Ectodermal cell (in vitro differentiated cells): Measurements from ENCODE around the gene PKN3.

Source experiments
- H3K27ac ChIP-seq: 2 replicates; pipeline ENCODE4 v1.7.0; 2013; ENCODE audit warnings: mild to moderate bottlenecking, low read depth, low read length; ENCODE audit not compliant: insufficient read depth, poor library complexity, severe bottlenecking
- H3K27me3 ChIP-seq: 2 replicates; pipeline ENCODE4 v1.7.0; 2013; ENCODE audit warnings: mild to moderate bottlenecking, low read length; ENCODE audit not compliant: insufficient read depth, control insufficient read depth, poor library complexity, severe bottlenecking
- H3K36me3 ChIP-seq: one replicate; pipeline ENCODE4 v1.7.0; 2013; ENCODE audit warnings: low read length; ENCODE audit not compliant: control insufficient read depth, insufficient read depth
- H3K4me1 ChIP-seq: one replicate; pipeline ENCODE4 v1.7.0; 2013; ENCODE audit warnings: low read length; ENCODE audit not compliant: control insufficient read depth, insufficient read depth
- H3K4me3 ChIP-seq: 2 replicates; pipeline ENCODE4 v1.7.0; 2013; ENCODE audit warnings: low read depth, low read length, control low read depth; ENCODE audit not compliant: insufficient read depth
- H3K9me3 ChIP-seq: 2 replicates; pipeline ENCODE4 v1.7.0; 2013; ENCODE audit warnings: mild to moderate bottlenecking, low read length, moderate library complexity; ENCODE audit not compliant: control insufficient read depth
- WGBS, 2 experiments: methylation state at CpG; one replicate each; pipeline ENCODE4 v1.1.7; 2013; ENCODE audit warnings: missing lambda C conversion rate in 2 of 2; 5-methylcytosine and 5-hydroxymethylcytosine counted together

Gene PKN3

DNA sequence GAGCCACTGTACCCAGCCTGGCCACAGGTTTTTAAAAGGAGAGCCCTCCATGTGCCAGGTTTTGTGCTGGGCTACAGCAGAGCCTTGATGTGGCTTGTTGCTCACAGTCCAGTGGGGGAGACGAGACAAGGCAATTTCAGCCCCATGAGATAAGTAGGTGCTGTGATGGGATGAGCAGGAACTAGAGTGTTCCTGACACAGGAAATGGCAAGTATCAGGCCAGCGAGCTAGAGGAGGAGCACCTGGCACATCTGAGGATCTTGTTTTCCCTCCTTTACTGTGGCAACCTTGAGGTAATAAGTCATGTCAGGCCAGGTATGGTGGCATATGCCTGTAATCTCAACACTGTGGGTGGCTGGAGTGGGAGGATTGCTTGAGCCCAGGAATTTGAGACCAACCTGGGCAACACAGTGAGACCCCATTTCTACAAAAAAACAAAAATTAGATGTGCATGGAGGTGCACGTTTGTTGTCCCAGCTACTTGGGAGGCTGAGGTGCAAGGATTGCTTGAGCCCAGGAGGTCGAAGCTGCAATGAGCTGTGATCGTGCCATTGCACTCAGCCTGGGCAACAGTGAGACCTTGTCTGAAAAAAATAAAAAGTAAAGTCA lies 25.4 kb downstream of the PKN3 start:
- Histone ChIP-seq H3K4me3 (no peak overlapping the region), H3K27ac (no peak overlapping the region), H3K4me1 (peaks cover 7% of the 10 kb centered on the region), H3K27me3 (no peaks in the 10 kb centered on the region), H3K36me3 (no peaks in the 10 kb centered on the region), H3K9me3 (no peaks in the 10 kb centered on the region)
- 93 to 94% methylated on average over 5 of the region's 5 CpGs for WGBS, 2 experiments

DNA sequence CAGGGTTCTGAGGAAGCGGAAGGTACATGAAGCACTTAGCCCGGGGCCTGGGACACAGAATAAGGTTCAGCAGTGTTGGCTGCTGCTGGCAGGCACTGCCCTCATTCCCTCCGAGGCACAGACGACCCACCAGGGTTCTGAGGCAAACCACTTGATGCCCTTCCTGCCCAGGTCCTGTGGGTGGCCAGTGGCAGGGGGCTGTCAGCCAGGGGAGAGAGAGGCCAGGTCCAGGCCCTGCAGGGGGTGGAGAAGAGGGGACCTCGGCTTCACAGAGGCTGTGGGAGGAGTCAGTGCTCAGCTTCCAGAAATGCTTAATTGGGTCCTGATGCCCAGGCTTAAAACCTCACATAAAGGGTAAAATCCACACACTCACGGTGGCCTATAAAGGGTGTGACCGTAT lies 26.0 kb downstream of the PKN3 start:
- Histone ChIP-seq H3K4me3 (no peak overlapping the region), H3K4me1 (peaks cover 2% of the 10 kb centered on the region), H3K36me3 (no peaks in the 10 kb centered on the region), H3K27me3 (no peaks in the 10 kb centered on the region), H3K9me3 (no peaks in the 10 kb centered on the region), H3K27ac (no peak overlapping the region)
- 86 to 87% methylated on average over 7 of the region's 7 CpGs for WGBS, 2 experiments

DNA sequence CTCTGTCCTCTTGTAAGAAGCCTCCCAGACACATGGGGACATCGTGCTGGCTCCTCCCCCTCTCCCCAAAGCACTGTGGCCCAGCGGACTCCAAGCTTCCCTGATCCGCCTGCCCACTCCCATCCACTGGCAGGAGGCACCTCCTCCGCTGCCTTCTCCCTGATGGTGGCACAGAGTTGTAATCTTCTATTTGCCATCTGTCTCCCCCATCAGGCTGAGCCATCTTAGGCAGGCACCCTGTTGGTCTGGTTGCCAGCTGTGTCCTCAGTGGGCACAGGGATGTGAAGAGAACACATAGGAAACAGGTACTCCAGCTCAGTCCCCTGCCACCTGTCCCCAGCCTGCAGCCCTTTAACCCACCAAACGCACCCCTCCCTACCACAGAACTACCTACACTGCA lies 27.0 kb downstream of the PKN3 start:
- no peaks in the 10 kb centered on the region for H3K4me1 ChIP-seq
- 81 to 82% methylated on average over 5 of the region's 5 CpGs for WGBS, 2 experiments
- no peaks in the 10 kb centered on the region for H3K27me3 ChIP-seq
- no peaks in the 10 kb centered on the region for H3K9me3 ChIP-seq
- H3K27ac ChIP-seq: no peak overlapping the region
- no peak overlapping the region for H3K4me3 ChIP-seq
- no peaks in the 10 kb centered on the region for H3K36me3 ChIP-seq

DNA sequence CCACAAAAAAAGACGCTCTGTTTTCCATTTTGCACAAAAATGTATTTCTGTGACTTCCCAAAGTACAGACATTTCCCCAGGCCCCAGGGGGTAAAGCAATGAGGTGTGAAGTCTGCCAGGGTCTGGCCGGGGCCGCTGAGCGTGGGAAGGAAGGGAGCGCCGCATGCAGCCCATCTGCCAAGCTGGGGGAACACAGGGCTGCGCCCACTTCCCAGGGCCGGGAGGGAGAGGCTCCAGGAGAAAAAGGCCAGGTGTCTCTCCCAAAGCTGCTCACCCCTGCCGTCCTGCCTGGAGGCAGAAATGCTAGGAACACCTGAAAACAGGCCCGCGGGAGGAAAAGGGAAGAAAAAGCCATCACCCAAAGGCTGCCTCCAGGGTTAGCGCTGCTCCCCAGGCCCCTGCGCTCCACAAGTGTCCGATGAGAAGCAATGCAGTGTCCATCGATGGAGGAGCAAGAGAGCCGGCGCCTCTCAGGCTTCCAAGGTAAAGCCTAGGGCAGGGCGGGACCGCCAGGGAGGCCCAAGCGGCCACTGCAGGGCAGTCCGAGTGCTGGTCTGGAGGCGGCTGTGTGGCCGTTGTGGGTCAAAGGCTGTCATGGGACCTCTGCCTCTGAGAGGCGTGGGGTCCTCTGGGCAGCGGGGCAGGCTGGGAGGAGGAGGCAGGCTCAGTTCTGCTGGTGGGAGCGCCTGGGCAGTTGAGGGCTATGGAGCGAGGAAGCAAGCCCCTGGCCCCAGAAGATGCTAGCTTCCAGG lies 27.6 kb downstream of the PKN3 start:
- Histone ChIP-seq H3K4me1 (no peaks in the 10 kb centered on the region), H3K27ac (no peak overlapping the region), H3K27me3 (no peaks in the 10 kb centered on the region), H3K36me3 (no peaks in the 10 kb centered on the region), H3K4me3 (no peak overlapping the region), H3K9me3 (no peaks in the 10 kb centered on the region)
- 92 to 94% methylated on average over 27 of the region's 27 CpGs for WGBS, 2 experiments

DNA sequence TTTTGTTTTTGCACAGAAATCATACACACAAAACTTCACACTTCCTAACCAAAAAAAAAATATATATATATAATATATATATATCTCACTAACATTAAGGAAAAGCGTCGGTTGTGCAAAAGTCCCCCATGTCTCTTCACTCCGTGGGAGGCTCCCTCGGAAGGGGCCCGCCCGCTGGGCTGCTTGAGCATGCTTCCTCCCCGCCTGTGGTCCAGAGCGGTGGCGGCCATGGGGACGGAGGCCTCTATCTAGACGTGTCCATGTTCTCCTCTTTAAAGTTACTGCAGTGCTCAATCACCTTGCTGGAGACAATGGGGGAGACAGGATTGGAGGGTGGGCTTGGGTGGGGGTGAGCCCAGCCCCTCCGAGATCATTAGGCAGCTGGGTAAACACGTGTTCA lies 28.8 kb downstream of the PKN3 start:
- H3K36me3 ChIP-seq: no peaks in the 10 kb centered on the region
- H3K4me1 ChIP-seq: no peaks in the 10 kb centered on the region
- H3K27ac ChIP-seq: no peak overlapping the region
- 95% methylated on average over 13 of the region's 13 CpGs for WGBS, 2 experiments
- H3K4me3 ChIP-seq: no peak overlapping the region
- no peaks in the 10 kb centered on the region for H3K27me3 ChIP-seq
- H3K9me3 ChIP-seq: no peaks in the 10 kb centered on the region

DNA sequence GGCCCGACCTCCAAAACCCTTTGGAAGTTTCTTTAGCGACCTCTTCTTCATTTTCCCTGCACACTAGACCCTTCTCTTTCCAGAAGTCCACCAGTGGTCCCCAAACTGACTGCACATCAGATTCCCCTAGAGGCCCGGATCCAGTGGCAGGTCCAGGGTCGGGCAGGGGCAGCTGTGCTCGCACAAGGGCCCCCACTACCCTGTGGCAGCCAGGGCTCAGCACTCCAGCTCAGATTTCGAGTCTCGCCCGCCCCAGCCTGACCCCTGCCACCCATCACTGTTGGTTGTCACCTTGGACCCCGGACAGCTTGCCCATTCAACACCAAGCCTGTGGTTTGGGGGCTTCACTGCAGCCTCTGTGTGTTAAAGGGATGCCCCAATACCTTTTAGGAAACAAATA lies 29.4 kb downstream of the PKN3 start:
- no peaks in the 10 kb centered on the region for H3K9me3 ChIP-seq
- no peaks in the 10 kb centered on the region for H3K27me3 ChIP-seq
- H3K36me3 ChIP-seq: no peaks in the 10 kb centered on the region
- no peak overlapping the region for H3K4me3 ChIP-seq
- H3K4me1 ChIP-seq: no peaks in the 10 kb centered on the region
- no peak overlapping the region for H3K27ac ChIP-seq
- WGBS, 2 experiments: 82 to 84% methylated on average over 9 of the region's 9 CpGs

DNA sequence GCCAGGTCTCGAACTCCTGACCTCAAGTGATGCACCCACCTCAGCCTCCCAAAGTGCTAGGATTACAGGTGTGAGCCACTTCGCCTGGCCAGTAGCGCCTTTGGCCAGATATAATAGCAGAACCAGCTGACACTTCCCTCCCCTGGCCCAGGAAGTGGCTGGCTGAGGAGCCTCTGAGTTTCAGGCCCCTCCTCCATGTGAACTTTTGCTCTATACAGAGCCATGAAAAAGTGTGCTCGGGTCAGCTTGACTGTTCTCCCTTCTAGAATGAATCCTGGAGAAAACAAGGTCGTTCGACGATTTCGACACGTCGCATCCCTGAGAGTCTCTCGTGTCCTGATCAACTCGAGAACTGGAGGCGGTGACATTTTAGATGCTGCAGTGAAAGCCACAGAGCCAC lies 30.3 kb downstream of the PKN3 start:
- Histone ChIP-seq H3K27ac (no peak overlapping the region), H3K4me3 (no peak overlapping the region), H3K9me3 (no peaks in the 10 kb centered on the region), H3K36me3 (no peaks in the 10 kb centered on the region), H3K27me3 (no peaks in the 10 kb centered on the region), H3K4me1 (no peaks in the 10 kb centered on the region)
- WGBS, 2 experiments: 93 to 94% methylated on average over 13 of the region's 13 CpGs

DNA sequence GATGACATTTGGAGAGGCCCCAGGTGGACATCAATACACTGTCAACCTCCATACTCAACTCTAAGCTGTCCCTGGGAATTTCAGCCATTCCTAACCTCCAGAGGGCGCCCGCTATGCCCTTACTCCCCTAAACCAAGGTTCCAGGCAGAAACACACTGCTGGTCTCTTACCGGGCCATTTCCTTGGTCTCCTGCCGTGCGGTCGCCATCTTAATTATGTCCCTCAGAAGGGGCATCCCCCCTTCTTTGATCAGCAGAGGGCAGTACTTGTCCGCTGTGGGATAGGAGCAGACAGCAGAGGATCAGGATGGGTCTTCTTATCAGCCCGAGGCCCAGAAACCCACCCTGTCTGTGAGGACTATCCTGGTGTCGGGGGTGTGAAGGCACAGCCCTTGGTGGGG lies 31.0 kb downstream of the PKN3 start:
- no peaks in the 10 kb centered on the region for H3K4me1 ChIP-seq
- H3K27ac ChIP-seq: peak overlapping the region; percentile 50
- 11 to 15% methylated on average over 9 of the region's 9 CpGs for WGBS, 2 experiments
- no peaks in the 10 kb centered on the region for H3K9me3 ChIP-seq
- no peak overlapping the region for H3K4me3 ChIP-seq
- no peaks in the 10 kb centered on the region for H3K36me3 ChIP-seq
- no peaks in the 10 kb centered on the region for H3K27me3 ChIP-seq

DNA sequence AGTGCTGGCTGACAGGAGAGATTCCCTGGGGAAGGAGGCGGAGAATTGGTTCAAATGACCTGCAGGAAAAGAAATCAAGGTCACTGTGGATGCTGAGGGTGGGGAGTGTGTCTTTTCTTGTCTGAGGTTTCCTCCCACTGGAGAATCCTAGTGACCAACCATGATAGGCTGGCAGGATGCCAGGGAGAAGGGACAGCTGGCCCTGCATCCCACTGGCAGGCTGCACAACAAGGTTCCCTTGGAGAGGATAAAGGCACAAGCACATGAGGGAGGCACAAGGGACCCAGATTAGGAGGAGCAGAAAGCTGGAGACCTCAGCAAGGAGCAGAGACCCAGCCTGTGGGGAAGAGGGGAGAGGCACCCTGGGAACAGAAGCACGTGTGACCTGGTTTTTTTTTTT lies 33.1 kb downstream of the PKN3 start:
- Histone ChIP-seq H3K9me3 (no peaks in the 10 kb centered on the region), H3K36me3 (no peaks in the 10 kb centered on the region), H3K27ac (no peak overlapping the region), H3K4me3 (no peak overlapping the region), H3K27me3 (no peaks in the 10 kb centered on the region), H3K4me1 (no peaks in the 10 kb centered on the region)
- 79 to 80% methylated on average over 2 of the region's 2 CpGs for WGBS, 2 experiments

DNA sequence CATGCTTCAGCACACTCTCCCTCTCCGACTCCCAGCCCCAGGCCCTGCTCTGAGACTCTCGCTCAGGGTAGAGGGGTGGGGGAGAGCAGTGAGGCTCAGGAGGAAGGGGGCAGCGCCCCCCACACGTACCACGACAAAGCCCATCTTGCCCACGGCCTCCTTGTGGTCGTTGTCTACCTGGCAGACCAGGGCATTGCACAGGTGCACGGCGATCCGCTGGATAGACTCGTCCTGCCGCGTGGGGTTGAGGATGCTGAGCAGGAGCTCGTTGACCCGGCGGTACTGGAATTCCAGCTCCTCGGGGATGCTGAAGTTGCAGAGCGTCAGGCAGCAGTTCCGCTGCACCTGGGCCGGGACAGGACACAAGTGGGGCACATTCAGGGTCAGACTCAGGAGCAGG lies 40.1 kb downstream of the PKN3 start:
- 90 to 91% methylated on average over 20 of the region's 20 CpGs for WGBS, 2 experiments
- Histone ChIP-seq H3K36me3 (no peaks in the 10 kb centered on the region), H3K27ac (no peak overlapping the region), H3K9me3 (no peaks in the 10 kb centered on the region), H3K27me3 (no peaks in the 10 kb centered on the region), H3K4me1 (no peaks in the 10 kb centered on the region), H3K4me3 (no peak overlapping the region)
